SU-DHL-6 (cell line): ENCODE data around the gene MAN2B1.

Experiments used
- CTCF ChIP-seq: fragments of 200-600 bp; sonication (generic); IDR thresholded peaks from one replicate; pipeline ENCODE4 v1.5.1; 2017; ENCODE audit warnings: antibody characterized with exemption, mild to moderate bottlenecking, low read length, moderate library complexity; ENCODE audit not compliant: insufficient read depth, poor library complexity, severe bottlenecking
- EZH2phosphoT487 ChIP-seq: fragments of 200-600 bp; sonication (generic), shearing (Covaris generic); conservative IDR thresholded peaks from 2 replicates; pipeline ENCODE4 v1.6.1; 2018; ENCODE audit warnings: mild to moderate bottlenecking, antibody characterized with exemption, low read length, moderate library complexity, mixed read lengths

DNA sequence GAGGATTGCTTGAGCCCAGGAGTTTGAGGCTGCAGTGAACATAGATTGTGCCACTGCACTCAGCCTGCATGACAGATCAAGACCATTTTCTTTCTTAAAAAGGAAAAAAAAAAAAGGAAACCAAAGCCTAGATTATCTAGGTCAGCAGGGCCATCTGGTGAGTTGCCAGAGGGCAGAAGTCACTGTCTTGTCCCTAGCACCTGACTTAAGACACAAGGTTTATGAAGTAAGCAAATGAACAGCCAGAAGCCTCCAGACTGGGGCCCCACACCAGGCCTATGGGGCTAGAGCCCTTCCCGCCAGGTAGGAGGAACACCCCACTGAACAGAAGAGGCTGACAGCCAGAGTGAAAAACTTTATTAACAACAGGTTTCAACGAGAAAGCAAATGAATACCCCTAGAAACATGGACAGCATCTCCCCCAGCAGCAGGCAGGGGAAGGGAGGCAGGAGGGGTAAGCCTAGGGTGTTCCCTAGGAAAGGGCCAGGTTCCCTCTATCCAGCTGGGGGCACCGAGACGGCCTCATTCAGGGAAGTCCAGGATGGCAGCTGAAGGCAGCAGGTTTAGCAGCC, 1.3 kb upstream of the MAN2B1 start:
- TF ChIP-seq EZH2phosphoT487 (no peak), CTCF (no peak)
